ENCODE results near the gene LY9. TPM values are rescaled to one million over a fixed set of nuclear protein-coding genes. Genes with fewer than 3 reads are reported as not detected.

The LY9 gene
- total and polyA plus RNA-seq, 2 of the 13 experiments (the other 11 are each of a cell fraction or from before 2014, with no cell fraction given) = not detected

GRCh38 chr1:160761046-160761445 lies 34.9 kb upstream of the LY9 start:
- ChIA-PET CTCF (ENCODE audit: low intra/inter-chr PET ratio, low total read pairs) (no interaction called here), POLR2A (no interaction called here)
- Histone ChIP-seq H3K4me2 (ENCODE audit: low read depth, low read length) (no peak overlapping the region), H3K4me1 (ENCODE audit: insufficient read depth, low read length) (no peaks in the 10 kb centered on the region), H3K36me3 (replicated peaks in 1 of 2; ENCODE audit: control insufficient read depth in 1 of 2, insufficient read depth in 2 of 2, low read length in 2 of 2) (no peaks in the 10 kb centered on the region), H3K27me3 (ENCODE audit: control insufficient read depth in 1 of 2, insufficient read depth in 2 of 2, low read length in 2 of 2) (no peaks in the 10 kb centered on the region), H3K9me3 (ENCODE audit: low read length) (no peaks in the 10 kb centered on the region), H3K79me2 (ENCODE audit: insufficient read depth, low read length) (no peaks in the 10 kb centered on the region), H3K4me3 (replicated peaks in 1 of 3; ENCODE audit: insufficient read depth in 1 of 3, low read depth in 2 of 3, low read length in 3 of 3) (no peak overlapping the region), H4K20me1 (ENCODE audit: insufficient read depth, low read length) (no peaks in the 10 kb centered on the region), H2AFZ (ENCODE audit: low read length) (no peak overlapping the region), H3K27ac (ENCODE audit: extremely low read length, insufficient read depth, low read length) (no peak overlapping the region), H3K9ac (ENCODE audit: insufficient read depth, low read depth, low read length) (no peak overlapping the region)
- TF ChIP-seq ZNF124 (CRISPR knock-in tag; IDR thresholded peaks at IDR 0.05) (no peak), SP1 (IDR thresholded peaks at IDR 0.05) (no peak), SP1 (CRISPR knock-in tag; IDR thresholded peaks at IDR 0.05) (no peak), ZNF263 (CRISPR knock-in tag; IDR thresholded peaks at IDR 0.05) (no peak), ZNF619 (CRISPR knock-in tag; IDR thresholded peaks at IDR 0.05) (no peak), SMYD3 (CRISPR knock-in tag; IDR thresholded peaks at IDR 0.05) (no peak), KLF13 (CRISPR knock-in tag; IDR thresholded peaks at IDR 0.05) (no peak)
- in situ Hi-C loops (cut with HindIII; ENCODE audit: extremely low pct_ligation_motif_present, low pct_unique_long_range_greater_than_20kb) = no loop called here
- intact Hi-C loops (cut with micrococcal nuclease; ENCODE audit: unreplicated experiment) = no loop called here
- 0% methylated on average over 4 of the region's 4 CpGs for WGBS (ENCODE audit: low lambda C conversion rate)
- FAIRE-seq (no peak), DNase-seq (ENCODE audit: low spot score) (no peak), ATAC-seq (no peak)
- BruUV-seq (replicated peaks) = no TSS peak

GRCh38 chr1:160761886-160762285 lies 34.1 kb upstream of the LY9 start:
- H4K20me1 ChIP-seq (ENCODE audit: insufficient read depth, low read length) = no peaks in the 10 kb centered on the region
- no peaks in the 10 kb centered on the region for H3K36me3 ChIP-seq (replicated peaks in 1 of 2; ENCODE audit: control insufficient read depth in 1 of 2, insufficient read depth in 2 of 2, low read length in 2 of 2)
- H3K4me2 ChIP-seq (ENCODE audit: low read depth, low read length) = no peak overlapping the region
- ATAC-seq = no peak
- H3K79me2 ChIP-seq (ENCODE audit: insufficient read depth, low read length) = no peaks in the 10 kb centered on the region
- in situ Hi-C loops (cut with HindIII; ENCODE audit: extremely low pct_ligation_motif_present, low pct_unique_long_range_greater_than_20kb) = no loop called here
- intact Hi-C loops (cut with micrococcal nuclease; ENCODE audit: unreplicated experiment) = no loop called here
- H3K4me1 ChIP-seq (ENCODE audit: insufficient read depth, low read length) = no peaks in the 10 kb centered on the region
- H3K27me3 ChIP-seq (ENCODE audit: control insufficient read depth in 1 of 2, insufficient read depth in 2 of 2, low read length in 2 of 2) = no peaks in the 10 kb centered on the region
- H3K27ac ChIP-seq (ENCODE audit: extremely low read length, insufficient read depth, low read length) = no peak overlapping the region
- no peak for FAIRE-seq
- H2AFZ ChIP-seq (ENCODE audit: low read length) = no peak overlapping the region
- H3K9me3 ChIP-seq (ENCODE audit: low read length) = no peaks in the 10 kb centered on the region
- DNase-seq (ENCODE audit: low spot score) = no peak
- no TSS peak for BruUV-seq (replicated peaks)
- no peak overlapping the region for H3K9ac ChIP-seq (ENCODE audit: insufficient read depth, low read depth, low read length)
- no peak overlapping the region for H3K4me3 ChIP-seq (replicated peaks in 1 of 3; ENCODE audit: insufficient read depth in 1 of 3, low read depth in 2 of 3, low read length in 3 of 3)
- 0% methylated on average over 1 of the region's 2 CpGs for WGBS (ENCODE audit: low lambda C conversion rate)
- ChIA-PET CTCF (ENCODE audit: low intra/inter-chr PET ratio, low total read pairs) (no interaction called here), POLR2A (no interaction called here)
- TF ChIP-seq ZNF788 (CRISPR knock-in tag; IDR thresholded peaks at IDR 0.05; ENCODE audit: borderline replicate concordance) = no peak
- no peak for TF ChIP-seq NFYB (CRISPR knock-in tag; IDR thresholded peaks at IDR 0.05)
- TF ChIP-seq, protein P1, sequence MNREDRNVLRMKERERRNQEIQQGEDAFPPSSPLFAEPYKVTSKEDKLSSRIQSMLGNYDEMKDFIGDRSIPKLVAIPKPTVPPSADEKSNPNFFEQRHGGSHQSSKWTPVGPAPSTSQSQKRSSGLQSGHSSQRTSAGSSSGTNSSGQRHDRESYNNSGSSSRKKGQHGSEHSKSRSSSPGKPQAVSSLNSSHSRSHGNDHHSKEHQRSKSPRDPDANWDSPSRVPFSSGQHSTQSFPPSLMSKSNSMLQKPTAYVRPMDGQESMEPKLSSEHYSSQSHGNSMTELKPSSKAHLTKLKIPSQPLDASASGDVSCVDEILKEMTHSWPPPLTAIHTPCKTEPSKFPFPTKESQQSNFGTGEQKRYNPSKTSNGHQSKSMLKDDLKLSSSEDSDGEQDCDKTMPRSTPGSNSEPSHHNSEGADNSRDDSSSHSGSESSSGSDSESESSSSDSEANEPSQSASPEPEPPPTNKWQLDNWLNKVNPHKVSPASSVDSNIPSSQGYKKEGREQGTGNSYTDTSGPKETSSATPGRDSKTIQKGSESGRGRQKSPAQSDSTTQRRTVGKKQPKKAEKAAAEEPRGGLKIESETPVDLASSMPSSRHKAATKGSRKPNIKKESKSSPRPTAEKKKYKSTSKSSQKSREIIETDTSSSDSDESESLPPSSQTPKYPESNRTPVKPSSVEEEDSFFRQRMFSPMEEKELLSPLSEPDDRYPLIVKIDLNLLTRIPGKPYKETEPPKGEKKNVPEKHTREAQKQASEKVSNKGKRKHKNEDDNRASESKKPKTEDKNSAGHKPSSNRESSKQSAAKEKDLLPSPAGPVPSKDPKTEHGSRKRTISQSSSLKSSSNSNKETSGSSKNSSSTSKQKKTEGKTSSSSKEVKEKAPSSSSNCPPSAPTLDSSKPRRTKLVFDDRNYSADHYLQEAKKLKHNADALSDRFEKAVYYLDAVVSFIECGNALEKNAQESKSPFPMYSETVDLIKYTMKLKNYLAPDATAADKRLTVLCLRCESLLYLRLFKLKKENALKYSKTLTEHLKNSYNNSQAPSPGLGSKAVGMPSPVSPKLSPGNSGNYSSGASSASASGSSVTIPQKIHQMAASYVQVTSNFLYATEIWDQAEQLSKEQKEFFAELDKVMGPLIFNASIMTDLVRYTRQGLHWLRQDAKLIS (CRISPR knock-in tag; IDR thresholded peaks at IDR 0.05) = no peak
- no peak for TF ChIP-seq MEIS2 (CRISPR knock-in tag; IDR thresholded peaks at IDR 0.05)
- no peak for TF ChIP-seq ZNF570 (CRISPR knock-in tag; IDR thresholded peaks at IDR 0.05; ENCODE audit: borderline replicate concordance)
- no peak for TF ChIP-seq ZNF879 (CRISPR knock-in tag; IDR thresholded peaks at IDR 0.05)
- TF ChIP-seq ZNF12 (CRISPR knock-in tag; IDR thresholded peaks at IDR 0.05) = no peak
- no peak for TF ChIP-seq MXD3 (CRISPR knock-in tag; IDR thresholded peaks at IDR 0.05)
- TF ChIP-seq SP5 (CRISPR knock-in tag; IDR thresholded peaks at IDR 0.05; ENCODE audit: borderline replicate concordance, low read depth) = no peak
- TF ChIP-seq ZNF672 (CRISPR knock-in tag; IDR thresholded peaks at IDR 0.05) = no peak
- TF ChIP-seq ZNF556 (CRISPR knock-in tag; IDR thresholded peaks at IDR 0.05; ENCODE audit: borderline replicate concordance) = no peak
- no peak for TF ChIP-seq RXRB (CRISPR knock-in tag; IDR thresholded peaks at IDR 0.05; ENCODE audit: borderline replicate concordance)
- TF ChIP-seq ZMYM3 (CRISPR knock-in tag; IDR thresholded peaks at IDR 0.05) = no peak

Data from HepG2 (cell line).